ENCODE measurements around the gene DISP2. TPM values are rescaled to one million over a fixed set of nuclear protein-coding genes. Genes with fewer than 3 reads are reported as not detected.

The DISP2 gene
- total RNA-seq, 2 experiments from 2014 or later: 1.5 to 2.0 TPM

GRCh38 chr15:40424483-40425115 lies 66.6 kb downstream of the DISP2 start:
- Mint-ChIP-seq H3K36me3 (peaks cover 1% of the 10 kb centered on the region), H3K4me1 (peaks cover 4% of the 10 kb centered on the region), H3K9me3 (no peaks in the 10 kb centered on the region), H3K4me3 (no peak overlapping the region), H3K27me3 (no peaks in the 10 kb centered on the region), H3K27ac (no peak overlapping the region)
- ATAC-seq (ENCODE audit: low read depth) (no peak), DNase-seq (no peak)
- POLR2A ChIA-PET: no interaction called here

- ATAC-seq (ENCODE audit: low read depth) (no peak), DNase-seq (no peak)
- Mint-ChIP-seq H3K4me3 (no peak overlapping the region), H3K27me3 (no peaks in the 10 kb centered on the region), H3K4me1 (peaks cover 4% of the 10 kb centered on the region), H3K36me3 (peaks cover 1% of the 10 kb centered on the region), H3K9me3 (no peaks in the 10 kb centered on the region), H3K27ac (no peak overlapping the region)
- POLR2A ChIA-PET: interaction anchor here (0.6 kb wide), 1 partner anchor 81 kb away, joined by 3 read pairs; no protein-coding TSS in a partner anchor
Observed at GRCh38 chr15:40425681-40426080, 67.7 kb downstream of the DISP2 start.

- H3K4me3 Mint-ChIP-seq: no peak overlapping the region
- ATAC-seq (ENCODE audit: low read depth): no peak
- H3K4me1 Mint-ChIP-seq: no peaks in the 10 kb centered on the region
- POLR2A ChIA-PET: no interaction called here
- no peaks in the 10 kb centered on the region for H3K9me3 Mint-ChIP-seq
- DNase-seq: no peak
- no peak overlapping the region for H3K27ac Mint-ChIP-seq
- no peaks in the 10 kb centered on the region for H3K27me3 Mint-ChIP-seq
- H3K36me3 Mint-ChIP-seq: peaks cover 1% of the 10 kb centered on the region
Observed at GRCh38 chr15:40427188-40427587, 69.2 kb downstream of the DISP2 start.

- POLR2A ChIA-PET: no interaction called here
- H3K27me3 Mint-ChIP-seq: no peaks in the 10 kb centered on the region
- no peak for ATAC-seq (ENCODE audit: low read depth)
- no peak for DNase-seq
- no peaks in the 10 kb centered on the region for H3K4me1 Mint-ChIP-seq
- H3K4me3 Mint-ChIP-seq: no peak overlapping the region
- H3K9me3 Mint-ChIP-seq: no peaks in the 10 kb centered on the region
- no peak overlapping the region for H3K27ac Mint-ChIP-seq
- peaks cover 1% of the 10 kb centered on the region for H3K36me3 Mint-ChIP-seq
Observed at GRCh38 chr15:40428185-40428584, 70.2 kb downstream of the DISP2 start.

Other genes with a start within 250 kb of the DISP2 start
- 10 to 100 TPM; 20.6 to 24.6 TPM for gene BMF, start 249.3 kb upstream of the DISP2 start, total RNA-seq
- gene BUB1B, start 197.2 kb upstream of the DISP2 start, total RNA-seq: 10 to 100 TPM; 59.3 TPM
- 1 to 10 TPM in 1 of 2 experiments, under 1 TPM in 1; 0.91 to 1.3 TPM for gene PAK6, start 119.2 kb upstream of the DISP2 start, total RNA-seq
- gene ANKRD63, start 75.2 kb upstream of the DISP2 start, total RNA-seq: under 1 TPM in 1 of 2 experiments, not detected in 1; 0.26 TPM
- 100 to 1,000 TPM; 173 to 174 TPM for gene PLCB2, start 50.3 kb upstream of the DISP2 start, total RNA-seq
- 1 to 10 TPM; 8.8 to 9.4 TPM for gene INAFM2, start 34.5 kb upstream of the DISP2 start, total RNA-seq
- gene CCDC9B, start 17.3 kb upstream of the DISP2 start, total RNA-seq: 1 to 10 TPM; 2.3 to 2.6 TPM
- not detected for gene PHGR1, start 7.2 kb upstream of the DISP2 start, total RNA-seq
- gene KNSTRN, start 24.5 kb downstream of the DISP2 start, total RNA-seq: 10 to 100 TPM; 47.0 to 49.5 TPM
- gene IVD, start 47.6 kb downstream of the DISP2 start, total RNA-seq: 10 to 100 TPM; 92.4 to 95.2 TPM
- gene BAHD1, start 82.7 kb downstream of the DISP2 start, total RNA-seq: 10 to 100 TPM; 29.6 to 30.0 TPM
- gene CHST14, start 112.8 kb downstream of the DISP2 start, total RNA-seq: 10 to 100 TPM in 1 of 2 experiments, 1 to 10 TPM in 1; 9.8 to 10.8 TPM
- gene CCDC32, start 206.8 kb downstream of the DISP2 start, total RNA-seq: 10 to 100 TPM; 26.2 to 26.8 TPM
- 10 to 100 TPM; 15.8 to 17.7 TPM for gene RPUSD2, start 211.1 kb downstream of the DISP2 start, total RNA-seq
- gene KNL1, start 236.0 kb downstream of the DISP2 start, total RNA-seq: 10 to 100 TPM; 43.8 to 46.2 TPM

All from activated naive CD8-positive, alpha-beta T cell treated with anti-CD3 and anti-CD28 coated beads, Interleukin-2, amount 10 ng/mL, durations not matched to agents 7 days and 5 days (primary cell).